PC-3 (cell line): ENCODE measurements around the gene MUSTN1. TPM values are rescaled to one million over a fixed set of nuclear protein-coding genes. Genes with fewer than 3 reads are reported as not detected.

Source experiments
- ATAC-seq: fragments of 200-7000 bp; cut with Tn5 transposase; 2 replicates; pipeline ENCODE4 v1.9.1; 2020; ENCODE audit warnings: mild to moderate bottlenecking, moderate library complexity
- BruUV-seq: library from RNA; stranded (reverse); fragments of 400-500 nt; replicated peaks from 2 replicates; lab custom pipeline; 2021; lab: Mats Ljungman, UMichigan
- CTCF ChIA-PET: fragments of 300-600 bp; sonication (Branson Sonifier 250); formaldehyde crosslinking; loops from one replicate; lab custom pipeline; 2022; ENCODE audit warnings: antibody characterized with exemption; lab: Charles Lee
- POLR2A ChIA-PET: fragments of 300-600 bp; sonication (Branson Sonifier 250); formaldehyde crosslinking; loops from one replicate; lab custom pipeline; 2022; ENCODE audit warnings: antibody characterized with exemption; ENCODE audit not compliant: unreplicated experiment; lab: Charles Lee
- DNase-seq: peaks from one replicate; pipeline ENCODE4 v3.0.0-alpha.2; 2015
- H2AFZ ChIP-seq: fragments of 300-600 bp; sonication (generic); 2 replicates; pipeline ENCODE4 v1.6.0; 2016; ENCODE audit warnings: antibody characterized with exemption, low read length
- H3F3A ChIP-seq: fragments of 300-600 bp; sonication (generic); one replicate; pipeline ENCODE4 v1.6.0; 2017; ENCODE audit warnings: antibody characterized with exemption, low read length, control low read depth, mild to moderate bottlenecking; ENCODE audit not compliant: unreplicated experiment
- H3K27ac ChIP-seq: fragments of 300-600 bp; sonication (generic); 2 replicates; pipeline ENCODE4 v1.5.1; 2016; ENCODE audit warnings: mild to moderate bottlenecking, low read length
- H3K27me3 ChIP-seq: fragments of 300-600 bp; sonication (generic); 2 replicates; pipeline ENCODE4 v1.6.1; 2016; ENCODE audit warnings: low read length, mixed read lengths
- H3K36me3 ChIP-seq: fragments of 300-600 bp; sonication (generic); 2 replicates; pipeline ENCODE4 v1.6.1; 2016; ENCODE audit warnings: low read depth, mixed run types, low read length, mixed read lengths
- H3K4me1 ChIP-seq: fragments of 300-600 bp; sonication (generic); 2 replicates; pipeline ENCODE4 v1.5.1; 2016; ENCODE audit warnings: low read length; ENCODE audit not compliant: insufficient read depth
- H3K4me2 ChIP-seq: fragments of 300-600 bp; sonication (generic); 2 replicates; pipeline ENCODE4 v1.6.0; 2016; ENCODE audit warnings: low read length
- H3K4me3 ChIP-seq: fragments of 300-600 bp; sonication (generic); 2 replicates; pipeline ENCODE4 v1.5.1; 2016; ENCODE audit warnings: mild to moderate bottlenecking, low read length, mixed read lengths
- H3K79me2 ChIP-seq: fragments of 300-600 bp; sonication (generic); 2 replicates; pipeline ENCODE4 v1.6.1; 2017; ENCODE audit warnings: low read length, mixed read lengths
- H3K9ac ChIP-seq: fragments of 300-600 bp; sonication (generic); 2 replicates; pipeline ENCODE4 v1.6.0; 2016; ENCODE audit warnings: mild to moderate bottlenecking, low read length
- H3K9me2 ChIP-seq: fragments of 300-600 bp; sonication (generic); replicated peaks from 2 replicates; pipeline ENCODE4 v1.6.1; 2016; ENCODE audit warnings: mixed run types, low read length, mixed read lengths
- H3K9me3 ChIP-seq: fragments of 300-600 bp; sonication (generic); 2 replicates; pipeline ENCODE4 v1.6.1; 2016; ENCODE audit warnings: low read length, mixed read lengths
- H4K20me1 ChIP-seq: fragments of 300-600 bp; sonication (generic); 2 replicates; pipeline ENCODE4 v1.6.1; 2016; ENCODE audit warnings: low read length, mixed read lengths
- CTCF ChIP-seq: fragments of 300-600 bp; sonication (generic); conservative IDR thresholded peaks from 2 replicates; pipeline ENCODE4 v1.5.1; 2017; ENCODE audit warnings: antibody characterized with exemption, low read depth, mild to moderate bottlenecking, low read length
- EZH2 ChIP-seq: fragments of 300-600 bp; sonication (generic); IDR thresholded peaks from one replicate; pipeline ENCODE4 v1.6.1; 2017; ENCODE audit warnings: antibody characterized with exemption, mild to moderate bottlenecking, low read length; ENCODE audit not compliant: unreplicated experiment
- EZH2phosphoT487 ChIP-seq: fragments of 300-600 bp; sonication (generic); IDR thresholded peaks from 2 replicates; pipeline ENCODE4 v1.6.1; 2018; ENCODE audit warnings: mild to moderate bottlenecking, antibody characterized with exemption, low read length, borderline replicate concordance
- intact Hi-C: fragments of 100-400 bp; cut with micrococcal nuclease; formaldehyde crosslinking; loops from 2 replicates; pipeline ENCODE4 v1.9.0; 2023
- total RNA-seq: library from RNA; depleted of rRNA; stranded (reverse); fragments of >200 nt; gene quantifications from 2 replicates; pipeline ENCODE4 v1.2.3, GENCODE V29; 2014

The MUSTN1 gene
- total RNA-seq, 1 experiment from 2014 or later: 0.66 TPM

- H3K4me1 ChIP-seq: no peaks in the 10 kb centered on the region
- CTCF ChIA-PET: interaction anchor here (0.7 kb wide), 1 partner anchor 309 kb away, joined by 7 read pairs; no protein-coding TSS in a partner anchor
- intact Hi-C loops: no loop called here
- no peaks in the 10 kb centered on the region for H3F3A ChIP-seq
- no peak overlapping the region for H3K27ac ChIP-seq
- no peaks in the 10 kb centered on the region for H3K27me3 ChIP-seq
- no peaks in the 10 kb centered on the region for H3K79me2 ChIP-seq
- no TSS peak for BruUV-seq
- TF ChIP-seq EZH2: no peak
- TF ChIP-seq CTCF: no peak
- TF ChIP-seq EZH2phosphoT487: no peak
- no peak overlapping the region for H2AFZ ChIP-seq
- no peak overlapping the region for H3K4me2 ChIP-seq
- ATAC-seq (no peak), DNase-seq (no peak)
- H3K36me3 ChIP-seq: no peaks in the 10 kb centered on the region
- H3K9me2 ChIP-seq: no peaks in the 10 kb centered on the region
- H3K9me3 ChIP-seq: no peaks in the 10 kb centered on the region
- H3K9ac ChIP-seq: no peak overlapping the region
- no peaks in the 10 kb centered on the region for H4K20me1 ChIP-seq
- no peak overlapping the region for H3K4me3 ChIP-seq
- POLR2A ChIA-PET: no interaction called here
Observed at GRCh38 chr3:52822363-52822762, 12.5 kb downstream of the MUSTN1 start.

GRCh38 chr3:52820736-52821135, 14.1 kb downstream of the MUSTN1 start:
- Histone ChIP-seq H3K27ac (no peak overlapping the region), H3F3A (no peaks in the 10 kb centered on the region), H3K9me2 (no peaks in the 10 kb centered on the region), H3K4me3 (no peak overlapping the region), H2AFZ (no peak overlapping the region), H3K36me3 (no peaks in the 10 kb centered on the region), H3K79me2 (no peaks in the 10 kb centered on the region), H3K4me2 (no peak overlapping the region), H3K27me3 (no peaks in the 10 kb centered on the region), H3K9ac (no peak overlapping the region), H3K9me3 (no peaks in the 10 kb centered on the region), H4K20me1 (no peaks in the 10 kb centered on the region), H3K4me1 (no peaks in the 10 kb centered on the region)
- peak; percentile 83 for ATAC-seq
- intact Hi-C loops: loop anchor here (1.0 kb wide), 1 partner anchor 78 kb away; no protein-coding TSS in a partner anchor
- BruUV-seq: no TSS peak
- ChIA-PET POLR2A (no interaction called here), CTCF (no interaction called here)
- DNase-seq: peak; percentile 53
- TF ChIP-seq CTCF (peak; percentile 74), EZH2 (no peak), EZH2phosphoT487 (no peak)

- H3K4me3 ChIP-seq: no peak overlapping the region
- no peaks in the 10 kb centered on the region for H3K9me3 ChIP-seq
- H3K4me2 ChIP-seq: no peak overlapping the region
- intact Hi-C loops: loop anchor here (1.0 kb wide), 1 partner anchor 78 kb away; no protein-coding TSS in a partner anchor
- CTCF ChIA-PET: no interaction called here
- H3K4me1 ChIP-seq: no peaks in the 10 kb centered on the region
- no peaks in the 10 kb centered on the region for H3K36me3 ChIP-seq
- ATAC-seq (peak; percentile 29; the same call in 1 of the 2 replicates), DNase-seq (no peak)
- H3F3A ChIP-seq: no peaks in the 10 kb centered on the region
- H2AFZ ChIP-seq: no peak overlapping the region
- H3K9me2 ChIP-seq: no peaks in the 10 kb centered on the region
- no peak overlapping the region for H3K27ac ChIP-seq
- H3K79me2 ChIP-seq: no peaks in the 10 kb centered on the region
- H3K27me3 ChIP-seq: no peaks in the 10 kb centered on the region
- no peaks in the 10 kb centered on the region for H4K20me1 ChIP-seq
- no TSS peak for BruUV-seq
- H3K9ac ChIP-seq: no peak overlapping the region
- TF ChIP-seq EZH2phosphoT487: no peak
- no peak for TF ChIP-seq CTCF
- TF ChIP-seq EZH2: no peak
- POLR2A ChIA-PET: no interaction called here
Observed at GRCh38 chr3:52819936-52820335, 14.9 kb downstream of the MUSTN1 start.
